Measurements from ENCODE around the gene BRIP1.

BRIP1 gene

DNA sequence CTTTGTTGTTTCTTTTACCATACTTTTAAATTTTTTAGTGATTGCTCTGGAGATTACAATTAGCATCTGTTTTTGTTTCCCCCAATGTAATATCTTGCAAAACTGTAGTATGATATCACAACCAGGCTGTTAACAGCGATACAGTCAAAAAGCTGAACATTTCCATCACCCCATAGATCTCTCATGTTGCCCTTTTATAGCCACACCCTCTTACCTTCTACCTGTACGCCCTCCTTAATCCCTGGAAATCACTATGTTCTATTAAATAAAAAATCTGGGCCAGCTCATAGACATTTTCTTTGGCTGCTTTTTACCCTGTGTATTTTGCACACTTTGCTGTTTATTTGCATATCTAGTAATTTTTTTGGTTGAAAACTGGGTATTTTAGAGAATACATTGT, 205.1 kb downstream of the BRIP1 start:
- DNase-seq (ENCODE audit: low read depth), result no peak
- no peak for TF ChIP-seq MYC (IDR thresholded peaks at IDR 0.05; ENCODE audit: low read depth, low read length)

DNA sequence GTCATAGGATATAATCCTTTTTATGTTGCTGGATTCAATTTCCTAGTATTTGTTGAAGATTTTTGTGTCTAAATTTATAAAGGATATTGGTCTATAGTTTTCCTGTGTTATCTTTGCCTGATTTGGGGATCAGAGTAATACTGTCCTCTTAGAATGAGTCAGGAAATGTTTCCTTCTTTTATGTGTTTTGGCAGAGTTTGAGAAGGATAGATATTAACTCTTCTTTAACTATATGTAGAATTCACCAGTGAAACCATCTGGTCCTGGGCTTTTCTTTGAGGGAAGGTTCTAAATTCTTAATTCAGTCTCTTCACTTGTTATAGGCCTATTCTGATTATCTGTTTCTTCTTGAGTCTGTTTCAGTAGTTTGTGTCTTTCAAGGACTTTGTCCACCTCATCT, 206.0 kb downstream of the BRIP1 start:
- TF ChIP-seq, protein P1, sequence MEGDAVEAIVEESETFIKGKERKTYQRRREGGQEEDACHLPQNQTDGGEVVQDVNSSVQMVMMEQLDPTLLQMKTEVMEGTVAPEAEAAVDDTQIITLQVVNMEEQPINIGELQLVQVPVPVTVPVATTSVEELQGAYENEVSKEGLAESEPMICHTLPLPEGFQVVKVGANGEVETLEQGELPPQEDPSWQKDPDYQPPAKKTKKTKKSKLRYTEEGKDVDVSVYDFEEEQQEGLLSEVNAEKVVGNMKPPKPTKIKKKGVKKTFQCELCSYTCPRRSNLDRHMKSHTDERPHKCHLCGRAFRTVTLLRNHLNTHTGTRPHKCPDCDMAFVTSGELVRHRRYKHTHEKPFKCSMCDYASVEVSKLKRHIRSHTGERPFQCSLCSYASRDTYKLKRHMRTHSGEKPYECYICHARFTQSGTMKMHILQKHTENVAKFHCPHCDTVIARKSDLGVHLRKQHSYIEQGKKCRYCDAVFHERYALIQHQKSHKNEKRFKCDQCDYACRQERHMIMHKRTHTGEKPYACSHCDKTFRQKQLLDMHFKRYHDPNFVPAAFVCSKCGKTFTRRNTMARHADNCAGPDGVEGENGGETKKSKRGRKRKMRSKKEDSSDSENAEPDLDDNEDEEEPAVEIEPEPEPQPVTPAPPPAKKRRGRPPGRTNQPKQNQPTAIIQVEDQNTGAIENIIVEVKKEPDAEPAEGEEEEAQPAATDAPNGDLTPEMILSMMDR (IDR thresholded peaks at IDR 0.05; ENCODE audit: low read depth, low read length), result no peak
- TF ChIP-seq POLR2A (IDR thresholded peaks at IDR 0.05; ENCODE audit: extremely low read depth, insufficient read length), result no peak
- DNase-seq (ENCODE audit: low read depth), result no peak
- H3K4me3 ChIP-seq (ENCODE audit: low read depth, low read length), result no peak overlapping the region

More for the DNA sequence above, 205.1 kb downstream of the BRIP1 start:
- no peak overlapping the region for H3K4me3 ChIP-seq (ENCODE audit: low read depth, low read length)

DNA sequence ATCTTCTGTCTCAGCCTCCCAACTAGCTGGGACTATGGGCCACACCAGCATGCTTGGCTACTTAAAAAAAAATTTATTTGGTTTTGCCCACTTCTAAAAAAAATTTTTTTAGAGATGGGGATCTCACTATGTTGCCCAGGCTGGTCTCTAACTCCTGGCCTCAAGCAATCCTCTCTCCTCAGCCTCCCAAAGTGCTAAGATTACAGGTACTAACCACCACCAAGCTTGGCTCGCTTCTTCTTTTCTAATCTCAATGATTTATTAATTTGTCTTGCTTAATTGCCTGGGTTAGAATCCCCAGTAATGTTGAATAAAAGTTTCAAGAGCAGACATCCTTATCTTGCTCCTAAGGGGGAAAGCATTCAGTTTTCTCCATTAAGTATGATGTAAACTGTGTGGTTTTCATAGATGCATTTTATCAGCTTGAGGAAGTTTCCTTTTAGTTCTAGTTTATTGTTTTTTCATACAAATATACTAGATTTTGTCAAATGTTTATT, 206.6 kb downstream of the BRIP1 start:
- H3K4me3 ChIP-seq (ENCODE audit: low read depth, low read length), result no peak overlapping the region
- no peak for DNase-seq (ENCODE audit: low read depth)
- TF ChIP-seq, protein P1 (IDR thresholded peaks at IDR 0.05; ENCODE audit: low read depth, low read length), result no peak
- TF ChIP-seq, protein P2, sequence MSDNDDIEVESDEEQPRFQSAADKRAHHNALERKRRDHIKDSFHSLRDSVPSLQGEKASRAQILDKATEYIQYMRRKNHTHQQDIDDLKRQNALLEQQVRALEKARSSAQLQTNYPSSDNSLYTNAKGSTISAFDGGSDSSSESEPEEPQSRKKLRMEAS (IDR thresholded peaks at IDR 0.05; ENCODE audit: low read depth, low read length), result no peak
- TF ChIP-seq MYC (IDR thresholded peaks at IDR 0.05; ENCODE audit: low read depth, low read length) (no peak), POLR2A (IDR thresholded peaks at IDR 0.05; ENCODE audit: extremely low read depth, insufficient read length) (no peak)

DNA sequence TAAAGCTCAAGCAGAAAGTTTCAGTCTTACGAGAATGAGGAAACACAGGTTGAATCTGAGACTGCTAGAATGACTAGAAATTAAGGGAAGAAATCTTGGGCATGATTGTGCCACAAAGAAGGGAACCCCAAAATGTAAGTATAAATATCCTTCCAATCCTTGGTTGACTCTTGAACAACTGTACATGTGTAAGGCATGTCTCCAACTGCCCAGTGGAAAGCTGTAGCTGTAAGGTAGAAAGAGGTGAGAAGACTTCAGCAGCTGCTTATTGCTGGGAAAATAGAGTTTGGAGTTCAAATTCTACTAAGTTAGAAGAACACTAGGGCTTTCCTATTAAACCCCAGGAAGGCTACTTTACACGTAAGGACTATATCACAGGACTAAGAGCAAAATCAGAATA, 212.6 kb downstream of the BRIP1 start:
- DNase-seq (ENCODE audit: low read depth), result no peak
- TF ChIP-seq, protein P1 (IDR thresholded peaks at IDR 0.05; ENCODE audit: low read depth, low read length), result no peak
- TF ChIP-seq, protein P2 (IDR thresholded peaks at IDR 0.05; ENCODE audit: low read depth, low read length), result no peak
- no peak for TF ChIP-seq MYC (IDR thresholded peaks at IDR 0.05; ENCODE audit: low read depth, low read length)
- TF ChIP-seq POLR2A (IDR thresholded peaks at IDR 0.05; ENCODE audit: extremely low read depth, insufficient read length), result no peak

DNA sequence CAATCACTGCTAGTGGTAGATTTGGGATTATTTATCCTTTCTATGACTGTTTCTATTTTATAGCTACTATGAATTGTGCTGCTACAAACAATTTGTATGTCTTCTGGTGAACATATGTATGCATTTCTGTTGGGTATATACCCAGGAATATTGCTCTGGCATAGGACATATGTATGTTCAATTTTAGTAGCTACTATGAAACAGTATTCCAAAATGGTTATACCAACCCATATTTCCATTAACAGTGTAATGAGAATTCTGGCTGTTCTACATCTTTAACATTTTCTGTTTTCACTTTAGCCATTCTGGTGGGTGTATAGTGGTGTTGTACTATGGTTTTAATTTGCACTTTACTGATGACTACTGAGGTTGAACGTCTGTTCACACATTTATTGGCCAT, 214.7 kb downstream of the BRIP1 start:
- no peak overlapping the region for H3K4me3 ChIP-seq (ENCODE audit: low read depth, low read length)
- no peak for TF ChIP-seq MYC (IDR thresholded peaks at IDR 0.05; ENCODE audit: low read depth, low read length)
- no peak for DNase-seq (ENCODE audit: low read depth)

More for the DNA sequence above, 212.6 kb downstream of the BRIP1 start:
- H3K4me3 ChIP-seq (ENCODE audit: low read depth, low read length), result no peak overlapping the region

DNA sequence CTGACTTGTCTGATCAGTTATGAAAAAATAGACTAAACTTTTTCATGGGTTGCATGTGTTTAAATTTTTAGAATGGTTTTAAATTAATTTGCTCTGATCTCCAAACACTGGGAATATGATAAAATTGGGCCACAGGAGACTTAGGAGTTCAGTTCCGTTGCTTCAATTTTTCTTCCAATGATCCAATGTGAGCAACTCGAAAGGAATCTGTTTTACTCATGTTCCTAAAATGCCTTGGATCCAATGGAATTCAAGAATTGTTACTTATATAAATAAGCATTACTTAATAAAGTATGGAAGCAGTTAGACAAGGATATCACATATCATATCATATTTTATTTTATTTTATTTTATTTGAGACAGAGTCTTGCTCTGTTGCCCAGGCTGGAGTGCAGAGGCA, 216.3 kb downstream of the BRIP1 start:
- H3K4me3 ChIP-seq (ENCODE audit: low read depth, low read length), result no peak overlapping the region
- TF ChIP-seq, protein P1 (IDR thresholded peaks at IDR 0.05; ENCODE audit: low read depth, low read length), result no peak
- no peak for TF ChIP-seq POLR2A (IDR thresholded peaks at IDR 0.05; ENCODE audit: extremely low read depth, insufficient read length)
- TF ChIP-seq, protein P2 (IDR thresholded peaks at IDR 0.05; ENCODE audit: low read depth, low read length), result no peak
- no peak for TF ChIP-seq MYC (IDR thresholded peaks at IDR 0.05; ENCODE audit: low read depth, low read length)
- DNase-seq (ENCODE audit: low read depth), result no peak

DNA sequence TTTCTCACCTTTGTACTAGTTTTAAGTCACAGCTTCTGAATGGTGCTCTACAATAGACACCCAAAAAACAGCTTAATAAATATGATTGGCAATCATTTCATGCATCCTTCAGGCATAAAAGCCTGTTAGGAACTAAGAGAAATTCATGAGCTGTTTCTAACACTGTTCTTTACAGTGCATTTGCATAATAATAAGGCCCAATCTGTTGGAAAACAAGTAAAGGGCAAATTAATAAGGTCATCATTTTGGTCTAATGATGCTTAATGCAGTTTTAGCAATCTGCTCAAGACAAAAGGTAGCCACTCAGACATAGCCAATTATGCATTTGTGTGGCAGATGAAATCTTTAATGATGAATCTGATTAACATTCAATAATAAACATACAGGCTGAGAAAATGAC, 216.8 kb downstream of the BRIP1 start:
- TF ChIP-seq POLR2A (IDR thresholded peaks at IDR 0.05; ENCODE audit: extremely low read depth, insufficient read length) (no peak), MYC (IDR thresholded peaks at IDR 0.05; ENCODE audit: low read depth, low read length) (no peak)
- TF ChIP-seq, protein P1 (IDR thresholded peaks at IDR 0.05; ENCODE audit: low read depth, low read length), result no peak
- TF ChIP-seq, protein P2 (IDR thresholded peaks at IDR 0.05; ENCODE audit: low read depth, low read length), result no peak
- H3K4me3 ChIP-seq (ENCODE audit: low read depth, low read length), result no peak overlapping the region
- no peak for DNase-seq (ENCODE audit: low read depth)

All from NB4 (cell line).